Stimulated activated CD4-positive, alpha-beta T cell treated with anti-CD3 and anti-CD28 coated beads, Interleukin-1b, Interleukin-23, amount 100 ng/mL, for 1 hour (primary cell): Measurements from ENCODE around the gene CFAP74.

ENCODE experiments used
- DNase-seq, 2 donors: peaks; one replicate each; pipeline ENCODE4 v3.0.0-alpha.2; 2020; ENCODE audit warnings: low read depth in 2 of 2

Gene CFAP74, protein sequence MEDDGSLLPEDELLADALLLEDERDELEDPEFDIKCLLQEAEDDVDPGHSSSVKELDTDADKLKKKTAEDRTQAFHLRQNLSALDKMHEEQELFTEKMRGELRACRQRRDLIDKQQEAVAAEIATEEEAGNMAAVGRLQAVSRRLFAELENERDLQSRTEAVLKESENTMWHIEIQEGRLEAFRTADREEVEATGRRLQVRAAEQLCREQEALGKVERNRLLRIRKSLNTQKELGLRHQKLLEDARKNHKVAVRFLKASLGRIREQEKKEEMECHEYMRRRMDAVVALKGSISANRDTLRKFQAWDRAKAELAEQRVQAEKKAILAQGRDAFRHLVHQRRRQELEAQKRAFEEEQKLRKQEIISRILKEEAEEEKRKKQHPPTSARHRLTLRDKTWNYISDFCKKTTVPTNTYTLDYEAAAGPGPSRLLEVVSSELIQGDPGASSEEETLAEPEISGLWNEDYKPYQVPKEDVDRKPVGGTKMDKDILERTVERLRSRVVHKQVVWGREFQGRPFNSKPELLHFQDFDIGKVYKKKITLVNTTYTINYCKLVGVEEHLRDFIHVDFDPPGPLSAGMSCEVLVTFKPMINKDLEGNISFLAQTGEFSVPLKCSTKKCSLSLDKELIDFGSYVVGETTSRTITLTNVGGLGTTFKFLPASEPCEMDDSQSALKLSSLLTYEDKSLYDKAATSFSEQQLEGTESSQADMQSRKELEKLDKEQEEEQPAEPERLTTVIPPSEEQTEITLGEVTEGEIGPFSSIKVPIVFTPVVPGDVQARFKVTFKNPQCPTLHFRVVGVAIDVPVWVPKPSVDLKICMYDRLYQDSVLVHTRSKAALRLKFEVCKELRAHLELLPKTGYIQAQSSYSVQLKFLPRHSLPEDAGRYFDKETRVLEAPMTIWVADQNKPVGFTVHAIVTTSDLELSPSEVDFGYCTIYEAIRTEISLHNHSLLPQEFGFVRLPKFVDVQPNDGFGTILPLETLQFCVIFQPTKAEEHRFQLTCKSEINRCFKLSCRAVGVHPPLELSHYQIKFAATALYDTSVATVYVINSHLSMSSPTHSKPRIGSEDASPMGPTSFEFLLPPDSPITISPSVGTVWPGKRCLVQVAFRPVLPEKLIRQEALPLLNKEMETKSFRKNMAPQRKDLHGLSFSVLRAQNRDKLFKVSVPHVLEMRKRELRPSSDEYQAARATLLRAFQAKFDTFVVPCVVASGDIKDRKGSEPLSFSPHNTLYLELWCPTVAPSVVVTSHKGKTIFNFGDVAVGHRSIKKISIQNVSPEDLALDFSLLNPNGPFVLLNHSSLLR (N-terminal part only)

GRCh38 chr1:2003541-2004131, at the start of gene CFAP74:
CFAP74 (minus strand) TSS chr1:2003786; CDS start chr1:1990956, 12,830 bp downstream.
- no peak for DNase-seq

- no peak for DNase-seq
Measured at GRCh38 chr1:2053217-2053616, 49.6 kb upstream of the CFAP74 start.

- DNase-seq: no peak
Measured at GRCh38 chr1:2052756-2053155, 49.2 kb upstream of the CFAP74 start.

DNA sequence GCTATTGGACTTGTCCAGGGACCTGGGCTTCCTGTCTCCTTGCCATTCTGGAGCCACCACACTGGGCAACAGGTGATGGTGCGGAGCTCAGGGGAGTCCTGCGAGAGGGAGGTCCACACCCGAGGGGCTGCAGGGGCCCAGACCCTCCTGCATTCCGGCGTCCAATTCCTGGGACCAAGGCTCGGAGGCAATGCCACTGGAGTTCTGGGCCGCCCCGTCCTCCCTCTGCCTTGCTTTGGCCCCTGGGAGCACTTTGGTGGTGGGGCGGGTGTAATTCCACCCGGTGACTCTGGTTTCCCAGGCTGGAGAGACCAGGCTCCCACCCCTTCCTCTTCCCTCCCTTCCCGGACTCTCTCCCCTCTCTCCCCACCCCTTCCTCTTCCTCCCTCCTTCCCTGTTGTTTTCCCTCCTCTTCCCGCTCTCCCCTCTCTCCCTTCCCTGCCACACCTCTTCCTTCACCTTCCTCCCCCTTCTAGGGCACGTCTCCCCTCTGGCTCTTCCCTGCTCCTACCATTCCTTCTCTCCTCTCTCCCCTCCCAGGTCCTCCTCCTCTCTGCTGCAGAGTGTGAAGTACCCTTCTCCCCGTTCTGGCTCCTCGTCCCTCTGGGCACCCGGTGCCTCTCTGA, 48.6 kb upstream of the CFAP74 start:
- no peak for DNase-seq

DNA sequence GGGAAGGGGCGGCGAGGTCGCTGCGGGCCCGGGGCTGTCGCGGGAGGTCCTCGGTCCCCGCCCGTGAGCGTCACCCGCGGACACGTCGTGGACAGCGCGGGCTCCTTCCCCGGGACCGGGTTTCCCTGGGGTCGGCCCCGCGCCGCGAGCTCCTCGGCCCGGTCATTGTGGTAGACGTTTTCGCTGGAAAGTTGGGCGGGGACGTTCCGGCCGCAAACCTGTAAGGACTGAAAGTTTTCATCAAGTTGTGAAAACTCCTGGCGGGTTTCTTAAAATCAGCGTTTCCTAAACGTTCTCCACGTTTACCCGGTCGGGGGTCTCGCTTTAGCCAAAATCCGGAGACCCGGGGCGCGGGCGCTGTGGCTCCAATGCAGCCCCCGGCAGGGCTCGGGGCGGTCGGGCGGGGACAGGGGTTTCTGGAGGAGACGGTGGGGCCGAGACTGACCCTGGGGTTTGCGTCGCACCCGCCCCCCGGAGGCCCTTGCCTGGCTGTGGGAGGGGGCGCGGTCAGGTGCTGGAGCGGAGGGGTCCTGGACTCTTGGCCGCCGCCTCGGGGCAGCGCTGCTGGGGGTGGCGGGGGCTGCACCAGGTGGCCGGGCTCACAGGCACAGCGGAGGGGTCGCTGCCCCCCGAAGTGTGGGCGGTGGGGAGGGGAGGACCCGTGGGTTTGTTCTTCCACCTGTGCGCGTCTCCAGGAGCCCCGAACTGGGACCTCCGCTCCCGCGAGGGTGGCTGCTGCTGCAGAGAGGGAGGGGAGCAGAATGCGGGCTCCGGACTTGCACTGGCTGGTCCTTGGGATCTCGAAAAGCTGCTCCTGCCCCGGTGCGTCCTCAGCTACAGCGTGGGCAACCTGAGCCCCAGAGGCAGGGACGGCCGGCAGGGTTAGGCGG, 47.5 kb upstream of the CFAP74 start:
- DNase-seq: no peak

- DNase-seq: no peak
Measured at GRCh38 chr1:2050461-2050792, 46.8 kb upstream of the CFAP74 start.

DNA sequence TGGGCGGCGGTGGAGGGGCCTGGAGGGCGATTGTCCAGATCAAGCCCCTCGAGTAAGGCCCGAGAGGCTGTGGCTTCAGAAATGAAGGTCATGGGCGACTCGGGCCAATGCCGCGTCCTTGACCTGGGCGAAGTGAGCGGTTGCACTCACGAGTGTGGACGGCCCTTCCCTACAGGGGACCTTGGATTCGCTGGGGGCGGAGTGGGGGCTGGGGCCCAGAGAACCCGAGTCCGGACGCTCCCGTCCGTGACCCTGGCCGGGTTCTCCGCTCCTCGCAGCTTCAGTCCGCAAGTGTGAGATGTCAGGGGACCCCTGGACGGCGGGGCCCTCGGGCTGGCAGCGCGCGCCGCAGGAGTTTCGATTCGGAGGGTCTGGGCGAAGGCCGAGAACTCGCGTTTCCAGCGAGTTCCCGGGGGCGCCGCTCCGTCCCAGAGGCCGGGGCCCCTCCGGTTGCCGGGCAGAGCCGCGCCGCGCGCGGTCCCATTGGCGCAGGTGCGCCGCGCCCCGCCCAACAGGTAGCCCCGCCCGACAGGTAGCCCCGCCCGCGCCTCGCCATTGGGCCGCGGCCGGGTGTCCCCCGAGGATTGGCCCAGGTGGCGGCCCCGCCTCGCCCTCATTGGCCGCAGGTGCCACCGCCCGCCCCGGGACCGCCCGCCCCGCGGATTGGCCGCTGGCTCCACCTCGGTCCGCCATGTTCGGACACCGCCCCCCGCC, 46.3 kb upstream of the CFAP74 start, which contains the start of gene PRKCZ:
Gene PRKCZ, plus strand, starts transcription at position 694 of the 714 bp plus-strand sequence. CDS start 220 bp downstream, outside the sequence.
- peak; percentile 87 to 88 for DNase-seq

DNA sequence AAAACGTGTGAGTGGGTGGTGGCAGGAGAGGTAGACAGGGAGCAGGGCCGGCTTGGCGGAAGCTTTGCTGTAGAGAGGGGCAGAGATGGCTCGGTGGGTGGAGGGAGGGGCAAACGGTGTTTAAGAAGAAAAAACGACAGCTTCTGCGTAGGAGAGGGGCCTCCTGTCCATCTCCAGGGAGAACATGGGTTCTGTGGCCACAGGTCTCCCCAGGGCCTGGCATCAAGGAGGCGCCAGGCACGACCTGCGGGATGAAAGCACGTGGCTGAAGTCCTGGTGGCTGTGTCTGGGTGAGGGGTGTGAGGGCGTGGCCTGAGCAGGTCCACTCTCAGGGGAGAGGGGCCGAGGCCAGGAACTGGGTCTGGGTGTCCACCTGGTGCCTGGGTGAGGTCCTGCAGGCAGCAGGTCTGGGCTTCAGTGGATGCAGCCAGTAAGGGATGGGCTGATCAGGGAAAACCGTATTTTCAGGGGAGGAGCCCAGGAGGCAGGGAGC, 45.7 kb upstream of the CFAP74 start:
- DNase-seq: no peak

DNA sequence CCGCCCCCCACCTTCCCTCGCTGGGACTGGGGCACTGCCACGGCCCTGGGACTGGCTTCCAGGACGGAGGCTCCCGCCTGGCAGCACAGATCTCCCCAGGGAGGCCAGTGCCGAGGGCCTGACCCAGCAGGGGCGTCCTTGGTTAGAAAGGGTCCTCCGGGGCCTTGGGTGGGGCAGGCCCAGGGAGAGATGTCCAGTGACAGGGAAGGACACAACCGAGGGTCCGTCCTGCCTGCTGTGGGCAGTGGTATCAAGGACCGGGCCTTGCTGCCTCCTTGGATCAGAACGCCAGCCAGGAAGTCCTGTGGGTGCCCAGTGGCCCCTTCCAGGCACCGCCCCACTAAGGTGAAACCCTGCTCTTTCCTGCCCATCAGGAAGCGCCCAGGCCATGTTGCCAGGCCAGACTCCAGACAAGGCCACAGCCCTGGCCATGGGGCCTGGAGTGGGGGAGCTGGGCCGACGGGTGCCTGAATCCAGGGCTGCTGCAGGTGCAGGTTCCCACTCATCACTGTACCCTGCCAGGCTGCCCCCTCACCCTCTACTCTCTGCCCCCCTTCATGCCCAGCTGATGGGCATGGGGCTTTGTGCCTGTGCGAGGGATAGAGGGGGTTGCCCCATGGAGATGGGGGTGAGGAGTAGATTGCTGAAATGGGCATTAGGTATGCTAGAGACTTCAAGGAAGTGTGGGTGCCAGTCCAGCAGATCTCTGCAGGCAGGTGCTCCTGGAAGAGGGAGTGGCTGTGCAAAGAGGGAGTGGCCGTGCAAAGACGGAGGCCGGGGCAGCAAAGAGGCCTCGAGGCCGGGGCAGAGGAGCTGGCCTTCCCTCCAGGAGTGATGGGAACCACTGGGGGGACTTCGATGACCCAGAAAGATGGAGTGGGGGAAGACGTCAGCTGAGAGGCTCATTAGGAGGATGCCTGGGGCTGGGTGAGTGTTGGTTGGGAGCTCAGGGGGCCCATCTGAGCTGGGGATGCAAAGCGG, 44.5 kb upstream of the CFAP74 start:
- no peak for DNase-seq

DNA sequence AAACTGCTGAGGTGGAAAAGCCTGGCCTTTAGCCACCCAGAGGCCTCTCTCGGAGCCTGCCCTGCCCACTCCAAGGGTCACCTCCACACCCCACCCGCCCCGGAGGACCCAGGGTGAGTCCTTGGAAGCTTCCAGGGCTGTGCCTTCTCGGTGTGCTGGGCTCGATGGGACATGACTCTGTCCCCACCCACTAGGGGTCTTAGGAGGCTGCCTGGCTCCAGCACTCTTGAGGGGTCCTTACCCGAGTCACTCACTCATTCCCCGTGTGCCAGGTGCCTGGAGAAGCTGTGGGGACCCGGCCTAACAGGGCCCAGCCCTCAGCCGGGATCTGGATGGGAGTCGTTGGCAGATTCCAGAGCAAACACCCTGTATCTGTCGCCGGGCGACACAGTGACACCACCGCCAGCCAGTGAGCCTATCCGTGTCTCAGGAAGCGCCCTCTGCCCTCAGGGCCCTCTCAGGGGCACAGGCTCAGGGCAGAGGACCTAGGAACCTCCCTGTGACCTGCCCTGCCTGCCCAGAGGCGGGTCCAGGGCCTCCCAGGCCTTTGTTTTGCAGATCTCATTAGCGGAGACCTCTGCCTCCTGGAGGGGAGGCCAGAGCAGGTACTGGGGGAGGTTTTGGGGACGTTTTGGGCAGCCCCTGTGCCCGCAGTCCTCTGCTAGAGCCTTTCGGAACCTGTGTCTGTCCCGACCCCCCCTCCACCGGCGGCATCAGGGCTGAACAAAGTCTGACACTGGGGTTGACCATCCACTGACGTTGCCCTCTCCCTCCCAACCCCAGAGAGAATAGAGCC, 43.6 kb upstream of the CFAP74 start:
- DNase-seq: no peak

- no peak for DNase-seq
Measured at GRCh38 chr1:2046174-2046917, 42.8 kb upstream of the CFAP74 start.

GRCh38 chr1:2045468-2046173, 42.0 kb upstream of the CFAP74 start:
- DNase-seq: no peak

- peak; percentile 47 to 78 for DNase-seq
Measured at GRCh38 chr1:2044510-2045319, 41.1 kb upstream of the CFAP74 start.

GRCh38 chr1:2043886-2044285, 40.3 kb upstream of the CFAP74 start:
- DNase-seq: no peak
